T-helper 22 cell (primary cell): ENCODE results near the gene HNRNPM.
"Not testable (repeated sequence)": the region's sequence is repeated elsewhere in the genome, so short reads cannot be mapped to it uniquely, and the experiment has no call there.

Experiments
- DNase-seq: peaks from one replicate; pipeline ENCODE4 v3.0.0-alpha.2; 2020; ENCODE audit warnings: low read depth

HNRNPM gene

GRCh38 chr19:8426283-8426682 lies 18.5 kb upstream of the HNRNPM start:
- no peak for DNase-seq

GRCh38 chr19:8429044-8429443 lies 15.7 kb upstream of the HNRNPM start:
- no peak for DNase-seq

GRCh38 chr19:8429826-8430225 lies 14.9 kb upstream of the HNRNPM start:
- no peak for DNase-seq

- no peak for DNase-seq
Measured at GRCh38 chr19:8430650-8431049, 14.1 kb upstream of the HNRNPM start.

GRCh38 chr19:8438236-8438635 lies 6.5 kb upstream of the HNRNPM start:
- no peak for DNase-seq

GRCh38 chr19:8441725-8442544 lies 2.8 kb upstream of the HNRNPM start:
- no peak for DNase-seq

GRCh38 chr19:8444140-8444676 lies 567 bp upstream of the HNRNPM start:
- not testable (repeated sequence) for DNase-seq

GRCh38 chr19:8445488-8446001 lies 770 bp downstream of the HNRNPM start:
- peak; percentile 25 for DNase-seq

- DNase-seq, result no peak
Measured at GRCh38 chr19:8446061-8446709, 1.4 kb downstream of the HNRNPM start.

- no peak for DNase-seq
Measured at GRCh38 chr19:8449830-8450229, 5.1 kb downstream of the HNRNPM start.

GRCh38 chr19:8451377-8451776 lies 6.6 kb downstream of the HNRNPM start:
- no peak for DNase-seq

GRCh38 chr19:8451885-8452284 lies 7.1 kb downstream of the HNRNPM start:
- DNase-seq, result no peak

- no peak for DNase-seq
Measured at GRCh38 chr19:8452446-8453123, 7.8 kb downstream of the HNRNPM start.

- no peak for DNase-seq
Measured at GRCh38 chr19:8453616-8454015, 8.8 kb downstream of the HNRNPM start.

- DNase-seq, result no peak
Measured at GRCh38 chr19:8454218-8454617, 9.4 kb downstream of the HNRNPM start.

- no peak for DNase-seq
Measured at GRCh38 chr19:8455018-8455417, 10.2 kb downstream of the HNRNPM start.

- no peak for DNase-seq
Measured at GRCh38 chr19:8456064-8456463, 11.3 kb downstream of the HNRNPM start.

- DNase-seq, result no peak
Measured at GRCh38 chr19:8457209-8457608, 12.4 kb downstream of the HNRNPM start.

GRCh38 chr19:8457827-8458226 lies 13.1 kb downstream of the HNRNPM start:
- DNase-seq, result no peak

- no peak for DNase-seq
Measured at GRCh38 chr19:8458380-8458779, 13.6 kb downstream of the HNRNPM start.

GRCh38 chr19:8459095-8459494 lies 14.3 kb downstream of the HNRNPM start:
- no peak for DNase-seq

GRCh38 chr19:8459520-8460270 lies 14.9 kb downstream of the HNRNPM start:
- DNase-seq, result no peak
